Subcutaneous abdominal adipose tissue (tissue), 5 donors: ENCODE results near the gene OSER1.
"Not testable (repeated sequence)": the region's sequence is repeated elsewhere in the genome, so short reads cannot be mapped to it uniquely, and the experiment has no call there.

Source experiments
- H3K27ac ChIP-seq: one replicate; pipeline ENCODE4 v1.7.0; 2013; ENCODE audit warnings: low read depth, mild to moderate bottlenecking, inconsistent platforms, low read length, moderate library complexity
- H3K27me3 ChIP-seq, 5 donors: one replicate each; pipeline ENCODE4 v1.7.0; 2013; ENCODE audit warnings: low read length in 5 of 5, inconsistent platforms in 1 of 5; ENCODE audit not compliant: control insufficient read depth in 5 of 5, insufficient read depth in 4 of 5
- H3K36me3 ChIP-seq, 5 donors: one replicate each; pipeline ENCODE4 v1.7.0; 2013; ENCODE audit warnings: low read length in 5 of 5; ENCODE audit not compliant: control insufficient read depth in 5 of 5, insufficient read depth in 5 of 5
- H3K4me1 ChIP-seq, 5 donors: one replicate each; pipeline ENCODE4 v1.7.0; 2013; ENCODE audit warnings: low read length in 5 of 5, mild to moderate bottlenecking in 3 of 5, moderate library complexity in 1 of 5; ENCODE audit not compliant: control insufficient read depth in 5 of 5, insufficient read depth in 5 of 5
- H3K4me3 ChIP-seq, 5 donors: one replicate each; pipeline ENCODE4 v1.7.0; 2013; ENCODE audit warnings: low read length in 5 of 5, low read depth in 1 of 5
- H3K9ac ChIP-seq, 5 donors: one replicate each; pipeline ENCODE4 v1.7.0; 2013; ENCODE audit warnings: low read length in 5 of 5, mild to moderate bottlenecking in 4 of 5, moderate library complexity in 3 of 5
- H3K9me3 ChIP-seq, 5 donors: one replicate each; pipeline ENCODE4 v1.7.0; 2013; ENCODE audit warnings: low read length in 5 of 5; ENCODE audit not compliant: control insufficient read depth in 5 of 5
- donor health status: healthy.
- donor health status: healthy.
- donor health status: healthy.
- donor health status: healthy.
- donor health status: healthy.

OSER1 gene

DNA sequence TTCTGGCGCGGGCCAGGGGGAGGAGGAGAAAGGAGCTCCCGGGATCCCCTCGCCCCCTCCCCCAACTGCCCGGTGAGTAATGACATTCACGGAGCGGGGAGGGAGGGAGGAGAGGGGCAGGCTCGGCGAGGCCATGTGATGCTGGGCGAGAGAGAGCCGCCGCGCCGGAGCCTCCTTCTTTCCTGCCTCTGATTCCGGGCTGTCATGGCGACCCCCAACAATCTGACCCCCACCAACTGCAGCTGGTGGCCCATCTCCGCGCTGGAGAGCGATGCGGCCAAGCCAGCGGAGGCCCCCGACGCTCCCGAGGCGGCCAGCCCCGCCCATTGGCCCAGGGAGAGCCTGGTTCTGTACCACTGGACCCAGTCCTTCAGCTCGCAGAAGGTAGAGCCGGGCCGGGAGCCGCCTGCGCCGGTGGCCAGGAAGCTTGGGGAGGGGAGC is 36.6 kb upstream of the OSER1 start, which contains the start of gene GDAP1L1:
GDAP1L1 (plus strand) TSS at position 178 of the 441 bp plus-strand sequence; CDS start at position 205, 27 bp downstream.
- no peak within 1 kb of the TSS for H3K27ac ChIP-seq
- peak within 1 kb of the TSS in 2 of 5 donors; percentile 3 to 13 for H3K4me3 ChIP-seq
- H3K27me3 ChIP-seq: peaks cover 4 to 19% (median 13%) of the 10 kb centered on the region in 5 donors
- no peaks in the 10 kb centered on the region for H3K9me3 ChIP-seq
- H3K4me1 ChIP-seq: peaks cover 0 to 10% (median 6%) of the 10 kb centered on the region in 5 donors
- no peaks in the 10 kb centered on the region for H3K36me3 ChIP-seq
- H3K9ac ChIP-seq: no peak within 1 kb of the TSS

DNA sequence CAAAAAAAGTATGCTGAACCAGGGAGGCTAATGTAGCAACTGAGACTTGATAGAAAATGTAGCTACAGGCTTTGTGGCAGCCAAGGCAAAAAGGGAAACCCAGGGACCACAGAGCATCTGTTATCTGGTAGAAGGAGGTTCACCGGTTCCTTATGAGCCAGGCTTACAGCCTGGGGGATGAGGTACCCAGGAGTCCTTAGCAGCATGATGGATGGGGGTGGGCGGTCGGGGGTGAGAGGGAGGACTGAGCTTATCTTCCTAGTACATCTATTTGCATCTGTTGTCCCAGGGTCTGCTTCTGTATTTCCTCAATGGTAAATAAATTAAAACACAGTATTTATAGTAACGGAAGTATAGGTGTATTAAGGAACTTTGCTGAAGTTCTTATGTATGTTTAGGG is 35.4 kb upstream of the OSER1 start:
- no peak overlapping the region for H3K9ac ChIP-seq
- H3K9me3 ChIP-seq: no peaks in the 10 kb centered on the region
- H3K36me3 ChIP-seq: no peaks in the 10 kb centered on the region
- no peak overlapping the region for H3K4me3 ChIP-seq
- no peak overlapping the region for H3K27ac ChIP-seq
- H3K27me3 ChIP-seq: peaks cover 4 to 15% (median 13%) of the 10 kb centered on the region in 5 donors
- peaks cover 0 to 10% (median 6%) of the 10 kb centered on the region in 5 donors for H3K4me1 ChIP-seq

DNA sequence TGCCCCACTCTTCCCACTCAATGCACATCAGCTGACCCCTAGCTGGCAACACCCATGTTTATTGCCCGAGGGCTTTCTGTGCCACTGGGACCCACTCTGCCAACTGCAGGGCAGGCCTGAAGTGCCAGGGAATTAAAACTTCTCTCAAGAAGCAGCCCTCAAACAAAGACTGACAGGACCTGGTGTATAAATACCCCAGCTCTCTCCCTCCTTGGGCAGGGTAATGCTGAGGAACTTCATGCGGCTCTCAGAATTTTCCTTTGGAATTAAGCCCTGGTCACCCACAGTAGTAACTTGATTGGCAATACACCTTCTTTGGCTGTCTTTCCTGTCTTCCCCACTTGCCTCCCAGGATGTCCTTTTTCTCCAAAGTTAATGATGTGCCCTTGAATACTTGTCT is 31.2 kb upstream of the OSER1 start:
- Histone ChIP-seq H3K9me3 (peaks cover 0 to 2% (median 0%) of the 10 kb centered on the region in 5 donors), H3K27me3 (no peaks in the 10 kb centered on the region), H3K4me1 (no peaks in the 10 kb centered on the region), H3K36me3 (no peaks in the 10 kb centered on the region), H3K9ac (no peak overlapping the region), H3K4me3 (no peak overlapping the region), H3K27ac (no peak overlapping the region)

DNA sequence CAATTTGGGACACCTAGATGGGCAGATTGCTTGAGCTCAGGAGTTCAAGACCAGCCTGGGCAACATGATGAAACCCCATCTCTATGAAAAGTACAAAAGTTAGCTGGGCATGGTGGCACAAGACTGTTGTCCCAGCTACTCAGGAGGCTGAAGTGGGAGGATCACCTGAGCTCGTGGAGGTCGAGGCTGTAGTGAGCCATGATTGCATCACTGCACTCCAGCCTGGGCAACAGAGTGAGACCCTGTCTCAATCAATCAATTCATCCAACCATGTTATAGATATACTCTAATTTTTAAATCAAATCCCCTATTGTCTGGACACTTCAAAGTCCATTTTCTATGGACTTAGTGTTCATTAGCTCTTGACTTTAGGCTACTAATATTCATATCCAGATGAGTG is 26.3 kb upstream of the OSER1 start:
- H3K27ac ChIP-seq, H3K9ac ChIP-seq, H3K4me1 ChIP-seq, H3K27me3 ChIP-seq, H3K4me3 ChIP-seq, H3K36me3 ChIP-seq, H3K9me3 ChIP-seq: not testable (repeated sequence)

DNA sequence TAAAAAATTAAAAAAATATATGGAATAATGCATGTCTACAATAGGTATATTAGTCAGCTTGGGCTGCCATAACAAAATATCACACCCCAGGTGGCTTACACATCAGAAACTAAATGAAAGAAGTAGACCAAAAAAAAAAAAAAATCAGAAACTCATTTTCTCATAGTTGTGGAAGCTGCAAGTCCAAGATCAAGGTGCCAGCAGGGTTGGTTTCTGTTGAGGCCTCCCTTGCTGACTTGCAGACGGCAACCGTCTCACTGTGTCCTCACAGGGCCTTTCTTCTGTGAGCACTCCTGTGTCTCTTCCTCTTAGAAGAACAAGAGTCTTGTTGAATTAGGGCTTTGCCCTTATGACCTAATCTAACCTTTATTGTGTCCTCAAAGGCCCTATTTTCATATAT is 25.1 kb upstream of the OSER1 start:
- no peaks in the 10 kb centered on the region for H3K27me3 ChIP-seq
- no peak overlapping the region for H3K9ac ChIP-seq
- H3K36me3 ChIP-seq: no peaks in the 10 kb centered on the region
- no peaks in the 10 kb centered on the region for H3K4me1 ChIP-seq
- no peak overlapping the region for H3K4me3 ChIP-seq
- no peak overlapping the region for H3K27ac ChIP-seq
- peaks cover 0 to 2% (median 0%) of the 10 kb centered on the region in 5 donors for H3K9me3 ChIP-seq

DNA sequence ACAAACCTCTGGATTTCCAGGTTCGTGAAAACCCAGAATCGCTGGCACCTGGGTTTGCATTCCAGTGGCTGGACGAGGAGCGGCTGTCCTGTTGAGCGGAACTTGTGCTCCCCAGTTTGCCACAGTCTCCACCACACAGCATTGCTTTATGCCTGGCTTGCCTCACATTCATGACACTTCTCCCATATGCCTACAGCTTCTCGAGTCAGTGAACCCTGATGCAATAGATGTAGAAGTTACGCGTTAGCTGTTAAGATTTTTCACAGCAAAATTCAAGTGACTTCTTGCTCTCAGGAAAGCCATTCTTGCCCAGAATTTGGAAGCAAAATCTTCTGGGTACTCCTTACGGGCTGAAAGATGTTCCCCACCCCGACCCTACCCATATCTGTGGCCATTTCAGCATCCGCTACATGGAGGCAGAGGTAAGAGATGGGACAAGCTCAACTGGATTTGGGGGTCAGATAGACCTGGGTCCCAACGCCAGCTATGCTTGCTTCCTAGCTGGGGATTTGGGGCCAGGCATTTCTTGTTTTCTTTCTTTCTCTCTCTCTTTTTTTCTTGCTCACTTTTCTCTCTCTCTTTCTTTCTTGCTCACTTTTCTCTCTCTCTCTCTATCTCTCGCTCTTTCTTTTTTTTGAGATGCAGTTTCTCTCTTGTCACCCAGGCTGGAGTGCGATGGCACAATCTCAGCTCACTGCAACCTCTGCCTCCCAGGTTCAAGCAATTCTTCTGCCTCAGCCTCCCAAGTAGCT is 24.2 kb upstream of the OSER1 start:
- Histone ChIP-seq H3K27me3 (no peaks in the 10 kb centered on the region), H3K9me3 (peaks cover 0 to 2% (median 0%) of the 10 kb centered on the region in 5 donors)

DNA sequence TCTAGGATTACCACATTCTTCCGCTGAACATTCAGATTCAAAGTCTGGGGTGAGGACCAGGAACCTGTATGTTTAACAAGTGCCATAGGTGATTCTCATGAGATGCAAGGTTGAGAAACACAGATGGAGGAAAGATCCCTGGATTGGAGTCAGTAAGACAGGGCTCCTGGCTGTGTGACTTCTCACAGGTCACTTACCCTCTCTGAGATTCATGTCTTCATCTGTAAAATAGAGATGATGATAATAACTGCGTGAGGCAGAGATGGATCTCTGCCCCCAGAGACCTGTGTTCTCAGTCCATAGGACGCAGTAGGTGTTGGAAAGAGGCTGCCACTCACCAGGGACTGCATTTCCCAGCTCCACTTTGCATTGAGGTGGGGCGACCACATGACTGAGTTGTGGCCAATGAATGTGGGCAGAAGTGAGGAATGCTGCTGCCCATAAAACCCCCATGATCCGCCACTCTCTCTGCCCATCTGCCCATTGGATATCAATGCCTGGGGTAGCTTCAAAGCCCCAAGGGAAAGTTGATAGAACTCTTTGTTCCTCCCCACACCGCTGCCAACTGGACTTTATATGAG is 23.0 kb upstream of the OSER1 start:
- Histone ChIP-seq H3K36me3 (no peaks in the 10 kb centered on the region), H3K9me3 (peaks cover 0 to under 1% (median 0%) of the 10 kb centered on the region in 5 donors), H3K27me3 (no peaks in the 10 kb centered on the region), H3K9ac (no peak overlapping the region), H3K4me1 (no peaks in the 10 kb centered on the region), H3K27ac (no peak overlapping the region), H3K4me3 (no peak overlapping the region)

More for the DNA sequence above, 24.2 kb upstream of the OSER1 start:
- no peak overlapping the region for H3K27ac ChIP-seq
- no peak overlapping the region for H3K9ac ChIP-seq
- H3K36me3 ChIP-seq: no peaks in the 10 kb centered on the region
- H3K4me1 ChIP-seq: no peaks in the 10 kb centered on the region
- no peak overlapping the region for H3K4me3 ChIP-seq

DNA sequence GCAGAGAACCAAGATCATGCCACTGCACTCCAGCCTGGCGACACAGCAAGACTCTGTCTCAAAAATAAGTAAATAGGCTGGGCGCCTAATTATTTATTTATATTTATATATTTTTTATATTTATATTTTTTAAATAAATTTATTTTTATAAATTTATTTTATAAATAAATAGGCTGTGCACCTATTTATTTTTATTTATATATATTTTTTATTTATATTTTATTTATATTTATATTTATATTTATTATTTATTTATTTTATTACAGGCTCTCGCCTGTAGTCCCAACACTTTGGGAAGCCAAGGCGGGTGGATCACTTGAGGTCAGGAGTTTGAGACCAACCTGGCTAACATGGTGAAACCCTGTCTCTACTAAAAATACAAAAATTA is 21.9 kb upstream of the OSER1 start:
- not testable (repeated sequence) for H3K4me1 ChIP-seq, H3K36me3 ChIP-seq, H3K4me3 ChIP-seq, H3K9me3 ChIP-seq, H3K27me3 ChIP-seq, H3K9ac ChIP-seq, H3K27ac ChIP-seq

DNA sequence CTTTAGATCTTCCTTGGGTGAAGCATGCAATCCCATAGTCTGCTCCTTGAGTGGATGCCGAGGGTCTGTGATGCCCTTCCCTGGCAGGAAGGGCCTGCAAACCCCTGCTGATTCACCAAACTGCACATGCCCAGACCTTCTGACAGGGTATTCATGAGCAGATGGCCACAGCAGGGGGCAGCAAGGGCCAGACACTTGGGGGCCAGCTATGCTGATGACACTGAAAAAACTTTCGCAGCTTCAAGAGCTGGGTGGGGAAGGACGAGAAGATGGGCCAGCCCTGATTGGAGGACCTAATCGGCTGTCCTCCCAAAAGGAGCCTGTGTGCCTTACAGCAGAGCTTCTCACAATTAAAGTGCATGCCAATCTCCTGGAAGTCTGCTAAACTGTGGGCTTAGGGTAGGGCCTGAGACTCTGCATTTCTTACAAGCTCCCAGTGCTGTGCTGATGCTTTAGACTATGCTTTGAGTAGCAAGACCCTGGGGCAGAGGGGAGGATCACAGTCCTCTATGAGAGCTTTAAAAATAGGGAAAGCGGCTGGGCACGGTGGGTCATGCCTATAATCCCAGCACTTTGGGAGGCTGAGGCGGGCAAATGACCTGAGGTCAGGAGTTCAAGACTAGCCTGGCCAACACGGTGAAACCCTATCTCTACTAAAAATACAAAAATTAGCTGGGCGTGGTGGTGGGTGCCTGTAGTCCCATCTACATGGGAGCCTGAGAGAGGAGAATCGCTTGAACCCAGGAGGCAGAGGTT is 21.3 kb upstream of the OSER1 start:
- no peaks in the 10 kb centered on the region for H3K4me1 ChIP-seq
- no peaks in the 10 kb centered on the region for H3K9me3 ChIP-seq

DNA sequence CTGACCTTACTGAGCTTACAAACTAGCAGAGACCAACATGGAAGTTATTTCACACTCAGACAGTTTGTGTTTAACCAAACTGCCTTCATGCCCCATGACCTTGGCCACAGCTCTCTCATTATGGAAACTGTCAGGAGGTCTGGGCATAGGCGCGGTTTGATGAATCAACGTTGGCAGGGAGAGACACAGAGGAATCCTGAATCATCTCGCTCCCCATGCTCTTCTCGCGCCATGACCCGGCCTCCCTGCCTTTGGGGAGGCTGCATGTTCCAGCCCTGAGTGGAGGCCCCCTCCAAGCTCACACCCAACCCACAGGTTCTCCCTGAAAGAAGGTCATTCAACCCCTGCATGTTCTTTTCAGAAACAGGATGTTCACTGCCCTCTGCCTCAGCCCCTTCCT is 20.6 kb upstream of the OSER1 start:
- H3K27ac ChIP-seq: no peak overlapping the region
- H3K4me3 ChIP-seq: no peak overlapping the region
- no peaks in the 10 kb centered on the region for H3K4me1 ChIP-seq
- H3K27me3 ChIP-seq: no peaks in the 10 kb centered on the region
- no peaks in the 10 kb centered on the region for H3K9me3 ChIP-seq
- no peaks in the 10 kb centered on the region for H3K36me3 ChIP-seq
- H3K9ac ChIP-seq: no peak overlapping the region

More for the DNA sequence above, 21.3 kb upstream of the OSER1 start:
- H3K27ac ChIP-seq: no peak overlapping the region
- H3K36me3 ChIP-seq: no peaks in the 10 kb centered on the region
- H3K27me3 ChIP-seq: no peaks in the 10 kb centered on the region
- H3K4me3 ChIP-seq: no peak overlapping the region
- H3K9ac ChIP-seq: no peak overlapping the region
